ENCODE measurements around the gene DIP2B.

DNA sequence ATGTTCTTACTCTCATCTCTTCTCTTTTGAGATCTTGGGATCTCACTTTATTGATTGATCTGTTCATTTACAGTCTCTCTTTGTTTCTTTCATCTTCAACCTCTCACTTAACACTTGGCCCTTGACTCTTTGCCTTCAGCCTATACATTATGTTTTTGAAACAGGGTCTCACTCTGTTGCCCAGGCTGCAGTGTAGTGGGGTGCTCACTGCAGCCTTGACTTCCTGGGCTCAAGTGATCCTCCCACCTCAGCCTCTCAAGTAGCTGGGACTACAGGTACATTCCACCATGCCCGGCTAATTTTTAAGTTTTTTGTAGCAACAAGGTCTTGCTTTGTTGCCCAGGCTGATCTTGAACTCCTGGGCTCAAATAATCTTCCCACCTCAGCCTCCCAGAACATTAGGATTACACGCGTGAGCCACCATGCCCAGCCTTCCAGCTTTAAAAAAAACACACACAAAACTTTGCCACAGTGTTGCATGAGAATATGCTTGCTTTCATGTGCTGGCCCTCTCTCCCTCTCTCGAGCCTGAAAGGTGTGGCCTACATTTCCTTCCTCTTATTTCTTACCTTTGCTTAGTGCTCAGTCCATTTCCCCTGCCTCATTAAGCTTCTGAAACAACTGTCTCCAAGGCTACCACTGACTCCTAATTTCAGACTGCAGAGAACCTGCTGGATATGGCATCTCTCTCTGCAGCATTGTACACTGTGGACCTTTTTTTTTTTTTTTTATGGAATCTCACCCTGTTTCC lies 9.9 kb downstream of the DIP2B start:
- TF ChIP-seq EZH2 (IDR thresholded peaks at IDR 0.05; ENCODE audit: insufficient read depth, poor library complexity, severe bottlenecking) = no peak
- TF ChIP-seq EZH2phosphoT487 (IDR thresholded peaks at IDR 0.05; ENCODE audit: insufficient read depth, low read depth) = no peak

Measured in GM23248 (cell line).